B cell (primary cell): Measurements from ENCODE around the gene VAV2. TPM values are rescaled to one million over a fixed set of nuclear protein-coding genes. Genes with fewer than 3 reads are reported as not detected.

ENCODE experiments used
- ATAC-seq: fragments of 200-7000 bp; cut with Tn5 transposase; one replicate; pipeline ENCODE4 v1.10.0; 2021; ENCODE audit warnings: low read depth, mild to moderate bottlenecking, moderate number of reproducible peaks, moderate library complexity
- CTCF ChIA-PET: fragments of 350-600 bp; sonication (Branson Sonifier 250); formaldehyde crosslinking; loops from one replicate; lab custom pipeline; 2021; ENCODE audit warnings: antibody characterized with exemption, inconsistent platforms; lab: Charles Lee
- POLR2A ChIA-PET: fragments of 350-600 bp; sonication (Branson Sonifier 250); formaldehyde crosslinking; loops from one replicate; lab custom pipeline; 2021; ENCODE audit warnings: antibody characterized with exemption; lab: Charles Lee
- DNase-seq: peaks from one replicate; pipeline ENCODE4 v3.0.0; 2013
- H2AFZ ChIP-seq: 2 replicates; pipeline ENCODE4 v1.6.1; 2012; ENCODE audit warnings: mild to moderate bottlenecking, low read depth, low read length; ENCODE audit not compliant: insufficient read depth, poor library complexity, severe bottlenecking
- H3K27ac ChIP-seq, 2 donors: 1 replicate in 1 of 2; 2 replicates in 1 of 2; pipeline ENCODE4 v1.5.1; 2012 to 2013; ENCODE audit warnings: low read length in 2 of 2, mild to moderate bottlenecking in 2 of 2, moderate library complexity in 1 of 2
- H3K27me3 ChIP-seq, 4 experiments: fragments of 200-600 bp in 1 of 4; sonication (generic) in 1 of 4; replicated peaks in 1 of 4; 1 replicate in 2 of 4; 2 replicates in 2 of 4; pipeline versions ENCODE4 v1.6.1 to v1.7.0; 2013 to 2016; ENCODE audit warnings: low read length in 3 of 4, mild to moderate bottlenecking in 2 of 4, mixed read lengths in 1 of 4, moderate library complexity in 1 of 4; ENCODE audit not compliant: insufficient read depth in 4 of 4, control insufficient read depth in 3 of 4; ENCODE audit errors: control extremely low read depth in 1 of 4
- H3K36me3 ChIP-seq, 2 experiments: replicated peaks in 1 of 2; 1 replicate in 1 of 2; 2 replicates in 1 of 2; pipeline versions ENCODE4 v1.6.1 to v1.7.1; 2013; ENCODE audit warnings: low read length in 1 of 2; ENCODE audit not compliant: insufficient read depth in 2 of 2, control insufficient read depth in 1 of 2; ENCODE audit errors: control extremely low read depth in 1 of 2, extremely low read depth in 1 of 2
- H3K4me1 ChIP-seq, 2 donors: fragments of 200-600 bp in 1 of 2; sonication (generic) in 1 of 2; 1 replicate in 1 of 2; 2 replicates in 1 of 2; pipeline versions ENCODE4 v1.5.1 to v1.6.1; 2013 to 2017; ENCODE audit warnings: low read length in 2 of 2; ENCODE audit not compliant: control insufficient read depth in 2 of 2, insufficient read depth in 2 of 2
- H3K4me2 ChIP-seq: replicated peaks from 2 replicates; pipeline ENCODE3; 2012; ENCODE audit warnings: mild to moderate bottlenecking, low read depth, low read length; ENCODE audit not compliant: poor library complexity, severe bottlenecking
- H3K4me3 ChIP-seq, 5 experiments: fragments of 200-600 bp in 1 of 5; sonication (generic) in 1 of 5; 1 replicate in 3 of 5; 2 replicates in 2 of 5; pipeline versions ENCODE4 v1.5.1 to v1.7.0; 2011 to 2016; ENCODE audit warnings: low read length in 4 of 5, mild to moderate bottlenecking in 4 of 5, low read depth in 2 of 5, control low read depth in 1 of 5, moderate library complexity in 1 of 5; ENCODE audit not compliant: insufficient read depth in 1 of 5; ENCODE audit errors: control extremely low read depth in 1 of 5, extremely low read depth in 1 of 5
- H3K79me2 ChIP-seq: fragments of 200-600 bp; sonication (generic); one replicate; pipeline ENCODE4 v1.6.0; 2016; ENCODE audit warnings: low read length; ENCODE audit not compliant: control insufficient read depth, insufficient read depth
- H3K9ac ChIP-seq: fragments of 200-600 bp; sonication (generic); 2 replicates; pipeline ENCODE4 v1.6.1; 2017; ENCODE audit warnings: mild to moderate bottlenecking, low read length, moderate library complexity
- H3K9me3 ChIP-seq, 3 donors: one replicate each; pipeline versions ENCODE4 v1.6.1 to v1.7.1; 2013; ENCODE audit warnings: low read length in 2 of 3; ENCODE audit not compliant: control insufficient read depth in 2 of 3, insufficient read depth in 1 of 3; ENCODE audit errors: control extremely low read depth in 1 of 3
- H4K20me1 ChIP-seq: 2 replicates; pipeline ENCODE4 v1.6.0; 2012; ENCODE audit warnings: mild to moderate bottlenecking, low read length; ENCODE audit not compliant: insufficient read depth, control insufficient read depth, poor library complexity, severe bottlenecking
- H3K27ac Mint-ChIP-seq: one replicate; pipeline ENCODE4 v1.8.0; 2021; ENCODE audit warnings: mixed read lengths
- H3K27me3 Mint-ChIP-seq: one replicate; pipeline ENCODE4 v1.8.0; 2021; ENCODE audit warnings: mixed read lengths
- H3K4me1 Mint-ChIP-seq: one replicate; pipeline ENCODE4 v1.8.0; 2021; ENCODE audit warnings: mixed read lengths
- H3K4me3 Mint-ChIP-seq: one replicate; pipeline ENCODE4 v1.8.0; 2021; ENCODE audit warnings: mixed read lengths
- H3K9me3 Mint-ChIP-seq: one replicate; pipeline ENCODE4 v1.8.0; 2022; ENCODE audit warnings: mixed read lengths; ENCODE audit not compliant: insufficient read depth
- EZH2 ChIP-seq: IDR thresholded peaks from 2 replicates; pipeline ENCODE4 v1.6.1; 2012; ENCODE audit warnings: borderline replicate concordance, low read depth, mild to moderate bottlenecking, moderate library complexity, low read length; ENCODE audit not compliant: insufficient read depth, poor library complexity, severe bottlenecking
- WGBS: methylation state at CpG from one replicate; pipeline ENCODE4 v1.1.5; 2013; ENCODE audit warnings: missing lambda C conversion rate; ENCODE audit not compliant: insufficient coverage; 5-methylcytosine and 5-hydroxymethylcytosine counted together
- intact Hi-C: fragments of 100-400 bp; cut with micrococcal nuclease; formaldehyde crosslinking; loops from one replicate; pipeline ENCODE4 v1.10.0; 2022
- polyA plus RNA-seq: library from polyadenylated mRNA; depleted of rRNA; stranded (reverse); fragments of >200 nt; gene quantifications from 2 replicates; pipeline ENCODE4 v1.2.3, GENCODE V29; 2012
- total RNA-seq, 2 donors: library from RNA; stranded (reverse); fragments of 120-200 nt in 1 of 2; gene quantifications; 1 replicate in 1 of 2; 2 replicates in 1 of 2; pipeline versions ENCODE4 v1.2.3 to v1.2.4, GENCODE V29; 2013 to 2022
- TF ChIP-seq, protein P1 (sequence below): fragments of 200-600 bp; IDR thresholded peaks from one replicate; pipeline ENCODE4 v1.8.0; 2022; ENCODE audit warnings: antibody characterized with exemption, mild to moderate bottlenecking

The VAV2 gene
- total and polyA plus RNA-seq, 2 donors (not counting 1 experiment from before 2014, with no cell fraction given): 34.4 to 128 TPM

DNA sequence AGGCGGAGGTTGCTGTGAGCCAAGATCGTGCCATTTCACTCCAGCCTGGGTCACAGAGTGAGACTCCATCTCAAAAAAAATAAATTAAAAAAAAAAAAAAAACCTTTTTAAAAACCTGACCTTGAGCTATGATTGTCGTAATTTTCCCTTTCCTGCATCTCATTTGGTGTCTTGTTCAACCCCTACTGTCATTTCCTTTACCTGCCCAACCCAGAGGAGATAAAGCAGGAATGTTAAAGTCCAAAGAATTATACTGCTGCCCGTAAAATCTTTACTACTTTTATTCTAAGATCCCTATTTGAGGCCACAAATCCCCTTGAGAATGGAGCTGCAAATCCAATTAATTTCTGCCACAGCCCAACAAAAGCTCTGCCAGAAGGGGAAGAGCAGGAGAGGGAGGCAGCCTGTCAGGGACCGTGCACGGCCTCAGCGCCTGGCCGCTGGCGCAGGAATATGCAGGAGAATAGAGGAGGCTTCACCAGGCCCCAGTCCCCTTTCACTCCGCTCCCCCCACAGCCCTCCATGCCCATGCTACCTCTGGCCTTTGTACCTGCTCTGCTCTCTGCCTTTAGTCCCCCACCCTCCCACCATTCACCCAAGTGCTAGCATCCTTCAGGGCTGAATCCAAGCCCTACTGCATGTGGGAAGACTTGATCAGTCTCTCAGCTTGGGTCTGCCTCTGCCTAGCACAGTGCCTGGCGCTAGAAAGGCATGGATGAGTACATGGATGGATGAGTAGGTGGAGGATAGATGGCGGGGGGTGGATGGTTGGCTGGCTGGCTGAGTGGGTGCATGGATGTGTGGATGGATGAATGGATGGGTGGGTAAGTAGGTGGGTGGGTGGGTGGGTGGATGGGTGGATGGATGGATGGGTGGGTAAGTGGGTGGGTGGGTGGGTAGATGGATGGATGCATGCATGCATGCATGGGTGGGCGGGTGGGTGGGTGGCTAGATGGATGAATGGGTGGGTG is 154.2 kb downstream of the VAV2 start:
- peaks cover 87% of the 10 kb centered on the region for H3K79me2 ChIP-seq
- 100% methylated on average over 2 of the region's 13 CpGs for WGBS
- DNase-seq: no peak
- H3K9me3 Mint-ChIP-seq: no peaks in the 10 kb centered on the region
- intact Hi-C loops: no loop called here
- ChIA-PET CTCF (interaction anchor here (0.9 kb wide), 1 partner anchor 156 kb away, joined by 3 read pairs; no protein-coding TSS in a partner anchor), POLR2A (no interaction called here)
- TF ChIP-seq, protein P1, sequence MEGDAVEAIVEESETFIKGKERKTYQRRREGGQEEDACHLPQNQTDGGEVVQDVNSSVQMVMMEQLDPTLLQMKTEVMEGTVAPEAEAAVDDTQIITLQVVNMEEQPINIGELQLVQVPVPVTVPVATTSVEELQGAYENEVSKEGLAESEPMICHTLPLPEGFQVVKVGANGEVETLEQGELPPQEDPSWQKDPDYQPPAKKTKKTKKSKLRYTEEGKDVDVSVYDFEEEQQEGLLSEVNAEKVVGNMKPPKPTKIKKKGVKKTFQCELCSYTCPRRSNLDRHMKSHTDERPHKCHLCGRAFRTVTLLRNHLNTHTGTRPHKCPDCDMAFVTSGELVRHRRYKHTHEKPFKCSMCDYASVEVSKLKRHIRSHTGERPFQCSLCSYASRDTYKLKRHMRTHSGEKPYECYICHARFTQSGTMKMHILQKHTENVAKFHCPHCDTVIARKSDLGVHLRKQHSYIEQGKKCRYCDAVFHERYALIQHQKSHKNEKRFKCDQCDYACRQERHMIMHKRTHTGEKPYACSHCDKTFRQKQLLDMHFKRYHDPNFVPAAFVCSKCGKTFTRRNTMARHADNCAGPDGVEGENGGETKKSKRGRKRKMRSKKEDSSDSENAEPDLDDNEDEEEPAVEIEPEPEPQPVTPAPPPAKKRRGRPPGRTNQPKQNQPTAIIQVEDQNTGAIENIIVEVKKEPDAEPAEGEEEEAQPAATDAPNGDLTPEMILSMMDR: no peak
- TF ChIP-seq EZH2: no peak
- peaks cover 91% of the 10 kb centered on the region for H4K20me1 ChIP-seq
- H3K4me3 ChIP-seq: no peak overlapping the region
- ATAC-seq: no peak
- H3K4me2 ChIP-seq: no peak overlapping the region
- no peak overlapping the region for H3K27ac Mint-ChIP-seq
- H3K4me3 Mint-ChIP-seq: no peak overlapping the region
- no peaks in the 10 kb centered on the region for H3K27me3 Mint-ChIP-seq
- no peaks in the 10 kb centered on the region for H3K27me3 ChIP-seq
- H3K27ac ChIP-seq: no peak overlapping the region
- H3K9ac ChIP-seq: no peak overlapping the region
- peaks cover 0 to 12% of the 10 kb centered on the region in 2 experiments for H3K36me3 ChIP-seq
- H3K4me1 Mint-ChIP-seq: peaks cover 26% of the 10 kb centered on the region
- no peaks in the 10 kb centered on the region for H3K9me3 ChIP-seq
- no peaks in the 10 kb centered on the region for H3K4me1 ChIP-seq
- no peak overlapping the region for H2AFZ ChIP-seq

DNA sequence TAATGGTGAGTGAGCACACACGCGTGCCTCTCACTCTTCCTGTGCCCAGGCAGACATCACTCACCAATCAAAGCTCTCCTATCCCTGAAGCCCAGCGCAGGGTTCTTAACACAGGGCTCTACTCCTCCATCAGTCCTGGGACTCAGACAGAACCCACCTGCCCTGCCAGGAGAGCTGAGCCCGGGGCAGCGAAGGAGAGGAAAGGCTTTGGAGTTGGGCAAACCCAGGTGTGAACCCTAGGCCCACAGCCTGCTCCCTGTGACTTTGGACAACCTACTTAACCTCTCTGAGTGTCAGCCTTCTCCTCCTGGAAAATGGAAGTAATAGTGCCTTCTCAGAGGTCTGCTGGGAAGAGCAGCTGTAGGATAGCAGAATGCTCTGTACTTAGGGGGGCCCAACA is 155.3 kb downstream of the VAV2 start:
- no peak overlapping the region for H3K4me3 Mint-ChIP-seq
- H3K9me3 ChIP-seq: no peaks in the 10 kb centered on the region
- H3K36me3 ChIP-seq: peaks cover 0 to 17% of the 10 kb centered on the region in 2 experiments
- CTCF ChIA-PET: no interaction called here
- peaks cover 25% of the 10 kb centered on the region for H3K4me1 Mint-ChIP-seq
- peak overlapping the region in 1 of 2 donors; percentile 21 for H3K27ac ChIP-seq
- TF ChIP-seq, protein P1: no peak
- TF ChIP-seq EZH2: no peak
- no peak overlapping the region for H3K4me3 ChIP-seq
- H3K27me3 ChIP-seq: no peaks in the 10 kb centered on the region
- peaks cover 78% of the 10 kb centered on the region for H3K79me2 ChIP-seq
- no peak overlapping the region for H3K27ac Mint-ChIP-seq
- intact Hi-C loops: no loop called here
- no peaks in the 10 kb centered on the region for H3K4me1 ChIP-seq
- no peak overlapping the region for H3K4me2 ChIP-seq
- WGBS: 100% methylated on average over 3 of the region's 5 CpGs
- H2AFZ ChIP-seq: no peak overlapping the region
- H3K9me3 Mint-ChIP-seq: no peaks in the 10 kb centered on the region
- POLR2A ChIA-PET: no interaction called here
- H3K9ac ChIP-seq: no peak overlapping the region
- peaks cover 88% of the 10 kb centered on the region for H4K20me1 ChIP-seq
- DNase-seq (no peak), ATAC-seq (no peak)
- H3K27me3 Mint-ChIP-seq: no peaks in the 10 kb centered on the region
